Amniotic epithelial cell (primary cell): ENCODE measurements around the gene MEGF6.
"Not testable (repeated sequence)": the region's sequence is repeated elsewhere in the genome, so short reads cannot be mapped to it uniquely, and the experiment has no call there.

Experiments used
- DNase-seq: peaks from one replicate; pipeline ENCODE4 v3.0.0-alpha.2; 2010; ENCODE audit warnings: low read depth

Gene MEGF6

DNA sequence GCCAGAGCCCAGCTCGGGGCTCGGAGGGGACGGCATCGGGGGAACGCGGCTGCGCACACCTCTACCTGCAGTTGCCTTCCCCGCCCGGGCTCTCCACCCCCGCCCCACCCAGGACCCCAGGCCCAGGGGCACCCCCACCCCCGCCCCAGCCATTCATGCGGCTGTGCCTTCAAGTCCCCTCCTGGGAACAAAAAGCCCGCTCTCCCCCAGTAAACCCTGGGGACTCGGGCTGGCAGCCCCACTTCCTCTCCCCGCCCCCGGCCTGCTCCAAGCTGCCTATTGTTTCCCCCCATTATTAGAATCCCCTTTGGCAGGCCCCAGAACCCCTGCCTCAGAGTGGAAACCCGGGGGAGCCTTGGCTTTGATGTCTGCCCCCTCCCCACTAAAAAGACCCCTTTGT is 18.0 kb downstream of the MEGF6 start:
- no peak for DNase-seq

DNA sequence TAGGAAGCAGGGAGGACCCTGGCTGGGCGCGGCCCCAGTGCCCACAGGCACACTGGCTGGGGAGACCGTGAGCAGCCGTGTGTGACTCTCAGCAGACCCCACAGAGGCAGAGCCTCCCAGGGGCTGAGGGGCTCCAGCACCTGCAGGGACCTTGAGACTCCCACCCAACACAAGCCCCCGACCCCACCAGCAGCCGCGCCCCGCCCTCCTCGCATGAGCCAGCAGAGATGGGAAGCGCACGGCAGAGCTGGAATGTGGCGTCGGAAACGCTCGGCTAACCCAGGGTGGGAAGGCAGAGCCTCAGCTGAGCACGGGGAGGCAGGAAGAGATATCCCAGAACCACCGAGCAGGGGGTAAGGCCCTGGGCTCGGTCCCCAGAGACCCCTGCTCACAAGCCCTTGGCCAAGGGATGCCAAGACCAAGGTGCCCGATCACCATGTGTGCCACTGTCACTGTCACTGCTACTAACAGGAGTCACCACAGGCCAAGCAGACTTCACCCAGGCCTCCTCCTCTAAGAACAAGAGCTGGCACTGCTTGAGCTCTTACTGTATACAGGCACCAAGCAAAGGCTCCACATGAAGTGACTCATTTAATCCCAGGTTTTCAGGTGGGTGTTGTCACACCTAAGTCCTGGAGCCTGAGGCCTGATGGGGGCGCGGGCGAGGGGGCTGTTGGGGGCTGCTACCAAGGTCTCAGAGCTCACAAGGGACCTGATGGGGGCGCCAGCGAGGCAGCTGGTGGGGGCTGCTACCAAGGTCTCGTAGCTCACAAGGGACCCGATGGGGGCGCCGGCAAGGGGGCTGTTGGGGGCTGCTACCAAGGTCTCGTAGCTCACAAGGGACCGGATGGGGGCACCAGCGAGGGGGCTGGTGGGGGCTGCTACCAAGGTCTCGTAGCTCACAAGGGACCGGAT is 20.1 kb downstream of the MEGF6 start:
- DNase-seq, result no peak

DNA sequence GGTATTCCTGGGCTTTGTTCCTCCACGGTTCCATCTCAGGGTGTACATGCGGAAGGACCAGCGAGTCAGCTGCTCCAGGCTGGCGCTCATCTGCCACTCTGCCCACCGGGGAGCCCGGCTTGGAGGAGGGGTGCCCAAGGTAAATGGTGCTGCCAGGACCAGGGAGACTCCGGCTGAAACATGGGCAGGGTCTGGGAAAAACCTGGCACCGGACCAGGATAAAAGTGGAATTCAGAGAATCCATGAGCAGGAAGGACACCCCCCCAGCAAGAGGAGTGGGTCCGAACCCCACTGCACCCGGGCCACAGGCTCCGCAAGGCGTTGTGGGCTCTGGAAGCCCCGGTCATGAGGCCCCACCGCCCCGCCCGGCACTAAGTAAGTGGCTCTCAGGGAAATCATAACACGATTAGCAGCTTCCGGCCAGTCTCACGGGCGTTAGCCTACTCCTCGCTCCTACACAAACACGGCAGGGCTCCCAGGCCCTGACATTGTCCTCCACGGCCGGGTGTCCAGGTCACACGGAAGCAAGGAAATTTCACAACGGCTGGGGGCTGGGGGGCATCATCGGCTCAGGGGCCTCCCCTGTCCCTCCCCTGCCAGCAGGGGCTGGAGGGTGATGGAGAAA is 21.1 kb downstream of the MEGF6 start:
- DNase-seq, result no peak

DNA sequence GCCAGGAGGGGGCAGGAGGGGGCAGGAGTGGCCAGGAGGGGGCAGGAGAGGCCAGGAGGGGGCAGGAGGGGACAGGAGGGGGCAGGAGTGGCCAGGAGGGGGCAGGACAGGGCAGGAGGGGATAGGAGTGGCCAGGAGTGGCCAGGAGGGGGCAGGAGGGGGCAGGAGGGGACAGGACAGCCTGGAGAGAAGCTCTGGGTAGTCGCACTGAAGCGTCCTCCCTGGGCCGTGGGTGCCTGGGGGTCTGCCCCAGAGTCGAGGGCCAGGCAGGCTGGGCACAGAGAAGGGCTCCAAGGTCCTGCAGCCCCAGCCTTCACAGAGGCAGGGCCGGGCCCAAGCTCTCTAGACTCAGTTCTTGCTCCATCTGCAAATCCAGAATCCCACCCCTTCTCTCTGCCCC is 22.9 kb downstream of the MEGF6 start:
- no peak for DNase-seq

DNA sequence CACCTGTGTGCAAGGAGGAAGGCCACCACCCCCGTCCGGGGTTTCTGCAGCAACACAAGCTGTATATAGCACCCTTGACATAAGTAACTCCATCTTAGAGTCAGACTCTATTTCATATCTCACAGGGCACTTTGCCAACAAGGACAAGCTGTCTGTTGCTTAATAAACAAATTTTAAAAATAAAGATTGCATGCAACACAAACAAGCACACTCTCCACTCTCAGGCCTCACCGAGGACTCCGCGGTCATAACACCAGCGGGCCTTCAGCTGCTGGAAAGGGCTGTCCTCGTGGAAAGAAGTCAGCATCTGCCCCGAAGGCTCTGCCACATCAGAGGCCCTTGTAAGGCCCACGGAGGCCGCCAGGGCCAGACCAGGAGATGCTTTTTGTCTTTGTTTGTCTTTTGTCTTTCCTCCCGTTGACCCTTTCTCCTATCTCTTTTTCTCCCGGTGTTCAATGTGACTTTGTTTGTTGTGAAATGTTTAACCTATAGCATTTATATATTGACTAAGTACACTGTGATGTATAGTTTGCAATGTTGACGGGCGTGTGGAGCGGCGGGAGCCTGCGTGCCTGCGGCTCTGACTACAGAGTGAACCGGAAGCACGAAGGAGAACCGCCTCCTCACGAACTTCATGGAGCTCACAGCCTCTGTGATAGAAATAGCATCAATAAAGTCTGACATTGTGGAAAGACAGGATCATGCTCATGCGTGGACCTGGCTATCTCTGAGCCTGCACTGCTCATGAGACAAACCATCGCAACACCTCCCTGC is 24.1 kb downstream of the MEGF6 start:
- no peak for DNase-seq

DNA sequence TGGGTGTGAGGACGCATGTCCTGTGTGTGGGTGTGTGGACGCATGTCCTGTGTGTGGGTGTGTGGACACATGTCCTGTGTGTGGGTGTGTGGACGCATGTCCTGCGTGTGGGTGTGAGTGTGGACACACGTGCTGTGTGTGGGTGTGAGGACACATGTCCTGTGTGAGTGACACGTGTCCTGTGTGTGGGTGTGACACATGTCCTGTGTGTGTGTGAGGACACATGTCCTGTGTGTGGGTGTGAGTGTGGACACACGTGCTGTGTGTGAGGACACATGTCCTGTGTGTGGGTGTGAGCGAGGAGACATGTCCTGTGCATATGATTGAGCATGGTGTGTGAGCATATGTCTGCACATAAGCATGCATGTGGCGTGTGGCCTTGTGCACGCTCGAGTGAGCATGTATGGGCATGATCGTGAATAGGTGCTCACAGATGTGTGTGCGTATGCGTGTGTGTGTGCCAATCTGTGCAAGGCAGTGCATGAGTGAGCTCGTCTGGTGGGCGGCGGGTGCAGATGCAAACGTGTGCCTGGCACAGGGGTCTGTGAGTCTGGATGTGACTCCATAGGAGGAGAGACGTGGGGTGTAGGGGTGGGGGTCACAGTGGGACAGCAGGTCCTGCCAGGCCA is 25.3 kb downstream of the MEGF6 start:
- DNase-seq, result no peak

DNA sequence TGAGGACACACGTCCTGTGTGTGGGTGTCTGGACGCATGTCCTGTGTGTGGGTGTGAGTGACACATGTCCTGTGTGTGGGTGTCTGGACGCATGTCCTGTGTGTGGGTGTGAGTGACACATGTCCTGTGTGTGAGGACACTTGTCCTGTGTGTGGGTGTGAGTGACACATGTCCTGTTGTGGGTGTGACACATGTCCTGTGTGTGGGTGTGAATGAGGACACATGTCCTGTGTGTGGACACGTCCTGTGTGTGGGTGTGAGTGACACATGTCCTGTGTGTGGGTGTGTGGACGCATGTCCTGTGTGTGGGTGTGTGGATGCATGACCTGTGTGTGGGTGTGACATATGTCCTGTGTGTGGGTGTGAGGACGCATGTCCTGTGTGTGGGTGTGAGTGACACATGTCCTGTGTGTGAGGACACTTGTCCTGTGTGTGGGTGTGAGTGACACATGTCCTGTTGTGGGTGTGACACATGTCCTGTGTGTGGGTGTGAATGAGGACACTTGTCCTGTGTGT is 25.9 kb downstream of the MEGF6 start:
- DNase-seq, result not testable (repeated sequence)

DNA sequence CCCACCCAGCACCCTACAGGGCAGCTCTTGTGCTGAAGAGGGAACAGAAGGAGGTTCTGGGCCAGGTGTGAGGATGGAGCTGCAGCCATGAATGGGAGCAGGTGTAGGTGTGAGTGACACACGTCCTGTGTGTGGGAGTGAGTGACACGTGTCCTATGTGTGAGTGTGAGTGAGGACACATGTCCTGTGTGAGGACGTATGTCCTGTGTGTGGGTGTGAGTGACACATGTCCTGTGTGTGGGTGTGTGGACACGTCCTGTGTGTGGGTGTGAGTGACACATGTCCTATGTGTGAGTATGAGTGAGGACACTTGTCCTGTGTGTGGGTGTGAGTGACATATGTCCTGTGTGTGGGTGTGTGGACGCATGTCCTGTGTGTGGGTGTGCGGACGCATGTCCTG is 26.4 kb downstream of the MEGF6 start:
- no peak for DNase-seq

DNA sequence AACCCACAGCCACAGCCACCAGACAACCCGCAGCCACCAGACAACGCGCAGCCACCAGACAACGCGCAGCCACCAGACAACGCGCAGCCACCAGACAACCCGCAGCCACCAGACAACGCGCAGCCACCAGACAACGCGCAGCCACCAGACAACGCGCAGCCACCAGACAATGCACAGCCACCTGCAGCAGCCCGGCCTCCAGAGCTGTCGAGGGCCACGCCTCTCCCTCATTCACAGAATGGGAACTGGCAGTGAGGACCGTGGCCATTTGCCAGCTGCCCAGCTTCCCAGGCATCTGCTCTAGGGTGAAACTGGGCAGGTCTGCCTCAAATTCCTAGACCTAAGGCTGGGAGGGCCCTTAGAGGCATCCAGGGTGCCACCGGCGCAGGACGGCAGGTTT is 27.6 kb downstream of the MEGF6 start:
- DNase-seq, result not testable (repeated sequence)

DNA sequence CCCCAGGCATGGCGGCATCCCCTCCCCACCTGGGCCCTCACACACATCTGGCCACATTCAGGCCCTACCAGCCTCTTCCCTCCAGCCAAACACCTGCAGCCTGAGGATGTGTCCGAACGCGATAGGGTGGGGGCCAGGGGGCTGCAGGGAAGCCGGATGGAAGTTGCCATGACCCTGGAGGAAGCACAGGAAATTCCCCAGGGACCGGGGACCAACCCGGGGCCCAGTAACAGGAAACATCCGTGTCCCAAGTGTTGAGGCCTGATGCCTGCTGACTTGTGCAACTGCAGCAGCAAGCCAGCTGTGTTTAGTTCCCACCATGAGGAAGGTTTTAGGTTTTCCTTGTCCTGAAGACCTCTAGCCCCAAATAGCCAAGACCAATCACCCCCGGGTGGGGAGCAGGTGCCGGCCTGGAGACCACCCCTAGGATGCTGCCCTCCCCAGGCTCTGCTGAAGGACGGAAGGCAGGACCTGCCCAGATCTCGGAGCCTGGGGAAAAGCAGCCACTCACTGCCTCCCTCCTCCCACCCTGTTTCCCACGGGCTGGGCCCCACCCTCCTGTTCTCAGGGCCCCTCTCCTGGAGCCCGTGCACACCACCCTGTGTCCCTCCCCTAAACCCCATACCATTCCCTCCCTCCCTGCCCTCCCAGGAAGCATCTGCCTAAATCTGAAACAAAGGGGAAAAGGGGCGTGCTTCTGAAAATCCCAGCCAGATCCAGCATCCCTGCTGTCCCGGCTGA is 29.8 kb downstream of the MEGF6 start:
- DNase-seq, result no peak

DNA sequence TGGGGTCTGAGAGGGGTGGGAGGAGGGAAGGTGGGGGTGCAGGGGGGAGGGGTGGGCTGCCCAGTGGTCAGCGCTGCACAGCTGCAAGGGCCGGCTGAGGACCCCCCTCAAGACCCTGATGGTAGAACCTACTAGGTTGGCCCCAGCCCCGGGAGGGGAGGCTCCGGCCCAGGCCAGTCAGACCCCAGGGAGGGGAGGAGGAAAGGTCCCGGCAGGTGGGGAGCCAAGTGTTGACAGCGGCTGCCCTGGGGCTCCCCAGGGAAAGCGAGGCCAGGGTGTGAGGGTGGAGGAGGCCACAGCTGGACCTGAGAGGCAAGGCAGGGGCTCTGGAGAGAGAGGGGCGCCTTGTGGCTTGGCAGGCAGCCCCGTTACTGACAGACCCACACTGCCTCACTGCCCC is 31.1 kb downstream of the MEGF6 start:
- no peak for DNase-seq

DNA sequence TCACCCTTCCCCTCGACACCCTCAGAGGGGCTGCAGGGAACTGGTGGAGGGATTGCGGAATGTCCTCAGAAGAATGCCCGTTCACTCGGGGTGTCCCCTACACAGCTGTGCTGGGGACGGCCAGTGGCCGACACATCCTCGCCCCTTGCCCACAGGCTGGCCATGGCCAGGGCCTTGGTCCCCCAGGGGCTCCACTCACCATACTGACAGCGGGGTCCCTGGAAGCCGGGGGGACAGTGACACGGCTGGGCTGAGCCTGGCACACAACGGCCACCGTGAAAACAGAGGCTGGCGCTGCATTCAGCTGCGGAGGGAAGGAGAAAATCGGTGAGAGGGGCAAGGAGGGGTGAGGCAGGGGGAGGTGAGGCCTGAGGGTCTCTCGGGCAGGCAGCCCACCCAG is 31.7 kb downstream of the MEGF6 start:
- no peak for DNase-seq

DNA sequence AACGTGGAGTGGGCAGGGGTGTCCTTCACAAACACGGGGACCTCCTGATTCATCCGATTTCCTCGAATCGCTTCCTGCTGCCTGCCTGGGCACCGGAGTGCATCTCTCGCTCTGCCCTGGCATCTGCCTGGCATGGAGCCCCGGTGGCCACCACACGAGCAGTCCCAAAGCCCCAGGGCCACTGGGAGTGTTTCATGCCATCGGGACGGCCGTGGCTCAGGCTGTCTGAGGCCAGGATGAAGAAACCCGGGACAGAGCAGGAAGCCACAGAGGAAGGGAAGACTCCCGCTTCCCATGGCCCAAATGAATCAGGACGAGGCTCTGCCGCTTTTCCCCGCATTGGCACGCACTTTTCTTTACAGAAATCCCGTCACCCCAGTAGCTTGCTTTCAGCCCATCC is 32.4 kb downstream of the MEGF6 start:
- no peak for DNase-seq

DNA sequence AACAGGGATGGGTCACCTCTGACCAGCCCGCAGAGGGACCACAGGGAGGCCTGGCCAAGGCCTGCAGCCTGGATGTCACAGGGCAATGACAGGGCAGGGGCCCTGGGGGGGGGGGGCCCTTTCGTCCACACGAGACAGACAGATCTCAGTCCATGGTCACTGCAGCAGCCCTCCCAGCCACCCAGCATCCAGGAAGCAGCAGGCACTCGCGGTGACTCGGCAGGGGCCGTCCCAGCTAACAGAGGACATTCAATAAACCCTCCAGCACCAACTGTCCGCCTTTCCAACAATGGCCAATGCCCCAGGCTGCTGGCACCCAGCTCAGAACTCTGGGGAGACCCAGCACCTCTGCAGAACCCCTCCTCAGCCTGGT is 32.9 kb downstream of the MEGF6 start:
- DNase-seq, result no peak

DNA sequence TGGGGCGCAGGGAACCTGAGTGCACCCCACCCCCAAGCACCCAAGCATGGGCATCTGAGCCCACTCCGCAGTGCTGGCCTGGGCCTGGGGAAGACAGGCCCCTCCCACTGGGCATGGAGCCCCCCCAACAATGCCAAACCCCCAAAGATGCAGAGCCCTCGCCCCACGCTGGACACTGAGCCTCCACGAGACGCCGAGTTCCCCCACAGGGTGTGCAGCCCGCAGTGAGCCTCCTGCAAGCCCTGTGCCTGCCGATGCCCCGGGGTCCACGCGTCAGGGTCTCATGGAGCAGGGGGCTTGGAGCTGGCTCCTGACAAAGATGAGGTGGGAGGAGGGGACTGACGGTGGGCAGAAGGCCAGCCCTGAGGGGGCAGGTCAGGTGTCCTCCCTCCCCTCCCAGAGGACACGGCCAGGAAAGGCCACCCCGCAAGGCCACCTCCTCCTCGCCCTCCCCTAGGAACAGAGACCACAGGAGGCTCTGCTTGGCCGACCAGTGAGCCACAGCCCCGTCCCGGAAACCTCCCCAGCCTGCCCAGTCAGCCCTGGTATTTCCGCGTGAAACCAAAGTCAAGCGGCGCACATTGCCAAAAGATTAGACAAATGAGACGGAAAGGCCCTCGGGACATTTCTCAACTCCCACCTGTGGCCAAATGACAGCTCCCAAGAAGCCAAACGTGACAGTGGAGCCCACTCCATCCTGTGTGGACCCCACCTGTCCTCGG is 33.4 kb downstream of the MEGF6 start:
- DNase-seq, result no peak

DNA sequence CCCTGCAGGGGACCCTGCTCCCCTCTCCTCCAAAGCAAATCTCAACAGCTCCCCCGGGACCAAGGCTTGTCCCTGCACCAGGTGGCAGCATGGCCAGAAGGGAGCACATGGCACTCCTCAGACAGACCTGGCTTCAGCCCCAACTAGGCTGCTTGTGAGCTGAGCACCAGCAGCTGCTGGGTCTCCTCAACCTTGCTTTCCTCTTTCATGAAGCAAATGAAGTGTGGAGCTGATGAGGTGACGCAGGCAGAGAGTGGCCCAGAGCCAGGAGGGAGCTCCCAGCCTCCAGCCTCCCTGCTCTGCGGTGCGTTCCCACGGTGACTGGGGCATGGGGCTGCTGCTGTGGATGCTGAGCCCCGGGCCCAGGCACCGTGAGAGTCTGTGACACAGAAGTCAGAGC is 34.0 kb downstream of the MEGF6 start:
- DNase-seq, result no peak

DNA sequence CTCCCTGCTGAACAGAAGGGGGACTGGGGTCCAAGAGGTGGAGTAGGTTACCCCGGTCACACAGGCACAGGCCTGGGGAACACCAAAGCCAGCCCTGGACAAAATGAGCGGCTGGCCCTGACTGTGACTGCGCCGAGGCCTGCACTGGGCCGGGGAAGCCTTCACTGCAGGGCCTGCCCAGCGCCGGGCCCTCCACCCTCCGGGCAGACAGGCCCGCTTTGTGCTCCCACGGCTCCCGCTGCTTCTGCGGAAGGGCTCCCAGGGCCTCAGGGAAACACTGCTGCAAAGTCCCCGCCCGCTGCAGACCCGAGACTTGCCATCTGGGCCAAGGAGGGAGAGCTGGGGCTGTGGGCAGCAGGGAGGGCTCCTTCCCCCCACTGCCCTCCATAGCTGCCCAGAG is 35.3 kb downstream of the MEGF6 start:
- no peak for DNase-seq

DNA sequence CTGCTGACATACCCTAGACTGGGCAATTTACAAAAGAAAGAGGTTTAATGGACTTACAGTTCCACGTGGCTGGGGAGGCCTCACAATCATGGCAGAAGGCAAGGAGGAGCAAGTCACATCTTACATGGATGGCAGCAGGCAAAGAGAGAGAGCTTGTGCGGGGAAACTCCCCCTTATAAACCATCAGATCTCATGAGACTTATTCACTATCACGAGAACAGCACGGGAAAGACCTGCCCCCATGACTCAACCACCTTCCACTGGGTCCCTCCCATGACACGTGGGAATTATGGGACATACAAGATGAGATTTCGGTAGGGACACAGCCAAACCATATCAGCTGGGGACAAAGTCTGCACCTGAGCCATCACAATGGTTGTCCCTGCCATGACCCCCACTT is 35.8 kb downstream of the MEGF6 start:
- not testable (repeated sequence) for DNase-seq

DNA sequence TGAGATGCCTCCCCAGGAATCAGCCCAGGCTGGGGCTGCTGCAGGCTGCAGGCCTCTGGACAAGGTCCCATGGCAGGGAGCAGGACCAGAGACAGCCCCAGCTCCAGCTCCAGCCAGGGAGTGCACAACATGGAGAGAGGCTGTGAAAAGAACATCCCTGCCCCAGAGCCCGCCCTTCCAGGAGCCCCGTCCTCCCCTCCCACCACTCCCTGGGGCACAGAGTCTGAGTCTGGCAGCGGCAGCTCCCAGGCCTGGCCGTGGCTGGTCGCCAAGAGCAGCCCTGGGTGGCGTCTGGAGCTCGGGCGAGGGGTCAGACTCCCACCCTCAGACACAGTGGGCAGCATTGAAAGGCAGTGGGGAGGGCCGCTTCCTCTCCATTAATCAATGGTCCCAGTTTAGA is 37.8 kb downstream of the MEGF6 start:
- DNase-seq, result no peak

DNA sequence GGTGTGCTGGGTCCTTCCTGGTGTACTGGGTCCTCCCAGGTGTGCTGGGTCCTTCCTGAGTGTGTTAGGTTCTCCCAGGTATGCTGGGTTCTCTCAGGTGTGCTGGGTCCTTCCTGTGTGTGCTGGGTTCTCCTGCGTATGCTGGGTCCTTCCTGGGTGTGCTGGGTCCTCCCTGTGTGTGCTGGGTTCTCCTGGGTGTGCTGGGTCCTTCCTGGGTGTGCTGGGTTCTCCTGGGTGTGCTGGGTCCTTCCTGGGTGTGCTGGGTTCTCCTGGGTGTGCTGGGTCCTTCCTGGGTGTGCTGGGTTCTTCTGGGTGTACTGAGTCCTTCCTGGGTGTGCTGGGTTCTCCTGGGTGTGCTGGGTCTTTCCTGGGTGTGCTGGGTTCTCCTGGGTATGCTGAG is 38.7 kb downstream of the MEGF6 start:
- not testable (repeated sequence) for DNase-seq

DNA sequence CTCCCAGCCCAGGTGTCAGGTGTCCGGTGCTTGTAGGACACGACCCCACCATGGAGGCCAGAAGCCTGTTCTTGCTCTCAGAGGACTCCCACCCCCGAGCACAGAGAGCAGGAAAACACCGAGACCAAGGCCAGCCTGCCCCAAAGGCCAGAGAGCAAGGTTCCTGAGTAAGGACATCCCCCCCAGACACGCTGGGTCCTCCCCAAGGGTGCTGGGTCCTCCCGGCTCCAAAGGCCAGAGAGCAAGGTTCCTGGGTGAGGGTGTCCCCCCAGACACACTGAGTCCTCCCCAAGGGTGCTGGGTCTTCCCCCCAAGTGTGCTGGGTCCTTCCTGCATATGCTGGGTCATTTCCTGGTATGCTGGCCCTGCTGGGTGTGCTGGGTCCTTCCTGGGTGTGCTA is 40.0 kb downstream of the MEGF6 start:
- no peak for DNase-seq
